NCI-H1092 (cell line): ENCODE results near the gene MAN1C1.

Experiments
- DNase-seq: peaks from one replicate; lab custom pipeline; 2025; lab: John Stamatoyannopoulos, UW

The MAN1C1 gene

GRCh38 chr1:25740071-25740470 lies 123.5 kb downstream of the MAN1C1 start:
- no peak for DNase-seq

GRCh38 chr1:25742316-25742715 lies 125.7 kb downstream of the MAN1C1 start:
- no peak for DNase-seq

- DNase-seq = peak; percentile 99
Measured at GRCh38 chr1:25743164-25744139, 126.9 kb downstream of the MAN1C1 start.

GRCh38 chr1:25744140-25744581 lies 127.6 kb downstream of the MAN1C1 start:
- peak; percentile 79 for DNase-seq

- no peak for DNase-seq
Measured at GRCh38 chr1:25744636-25745425, 128.2 kb downstream of the MAN1C1 start.

- no peak for DNase-seq
Measured at GRCh38 chr1:25746299-25747045, 129.9 kb downstream of the MAN1C1 start.

GRCh38 chr1:25747046-25747719 lies 130.6 kb downstream of the MAN1C1 start:
- no peak for DNase-seq

- DNase-seq = no peak
Measured at GRCh38 chr1:25748531-25749205, 132.1 kb downstream of the MAN1C1 start.

GRCh38 chr1:25750923-25751605 lies 134.5 kb downstream of the MAN1C1 start:
- no peak for DNase-seq

GRCh38 chr1:25754470-25755181 lies 138.0 kb downstream of the MAN1C1 start:
- DNase-seq = no peak

GRCh38 chr1:25755475-25756125 lies 139.0 kb downstream of the MAN1C1 start:
- DNase-seq = no peak

- no peak for DNase-seq
Measured at GRCh38 chr1:25756215-25756614, 139.6 kb downstream of the MAN1C1 start.

- DNase-seq = no peak
Measured at GRCh38 chr1:25757151-25757845, 140.7 kb downstream of the MAN1C1 start.

- no peak for DNase-seq
Measured at GRCh38 chr1:25757846-25758185, 141.2 kb downstream of the MAN1C1 start.

- DNase-seq = no peak
Measured at GRCh38 chr1:25758466-25759070, 142.0 kb downstream of the MAN1C1 start.

- DNase-seq = no peak
Measured at GRCh38 chr1:25760122-25760719, 143.6 kb downstream of the MAN1C1 start.

GRCh38 chr1:25760871-25761270 lies 144.3 kb downstream of the MAN1C1 start:
- DNase-seq = no peak

- no peak for DNase-seq
Measured at GRCh38 chr1:25763493-25763892, 146.9 kb downstream of the MAN1C1 start.
